Glutamatergic neuron (in vitro differentiated cells): ENCODE measurements around the gene OR4K5. TPM values are rescaled to one million over a fixed set of nuclear protein-coding genes. Genes with fewer than 3 reads are reported as not detected.
"Not testable (repeated sequence)": the region's sequence is repeated elsewhere in the genome, so short reads cannot be mapped to it uniquely, and the experiment has no call there.

Experiments
- DNase-seq: peaks from one replicate; pipeline ENCODE4 v3.0.0; 2022
- H3K27ac Mint-ChIP-seq: one replicate; pipeline ENCODE4 v1.8.0; 2020; ENCODE audit warnings: mild to moderate bottlenecking, mixed read lengths, inconsistent platforms; ENCODE audit not compliant: unreplicated experiment
- H3K27me3 Mint-ChIP-seq: one replicate; pipeline ENCODE4 v1.8.0; 2020; ENCODE audit warnings: mild to moderate bottlenecking, moderate library complexity, mixed read lengths, inconsistent platforms; ENCODE audit not compliant: unreplicated experiment
- H3K36me3 Mint-ChIP-seq: one replicate; pipeline ENCODE4 v1.8.0; 2020; ENCODE audit warnings: mild to moderate bottlenecking, mixed read lengths, inconsistent platforms; ENCODE audit not compliant: unreplicated experiment
- H3K4me1 Mint-ChIP-seq: one replicate; pipeline ENCODE4 v1.8.0; 2020; ENCODE audit warnings: mild to moderate bottlenecking, low read depth, mixed read lengths, inconsistent platforms; ENCODE audit not compliant: unreplicated experiment
- H3K4me3 Mint-ChIP-seq: one replicate; pipeline ENCODE4 v1.8.0; 2020; ENCODE audit warnings: mild to moderate bottlenecking, mixed read lengths, inconsistent platforms; ENCODE audit not compliant: unreplicated experiment
- H3K9me3 Mint-ChIP-seq: one replicate; pipeline ENCODE4 v1.8.0; 2020; ENCODE audit warnings: mild to moderate bottlenecking, moderate library complexity, mixed read lengths, inconsistent platforms; ENCODE audit not compliant: unreplicated experiment
- total RNA-seq: library from RNA; stranded (reverse); fragmentation: NEBNext Ultra II Directional; extraction: Animal tissue kit (Norgen Biotek cat#: 25700); gene quantifications from one replicate; pipeline ENCODE4 v1.2.1, GENCODE V29; 2021; ENCODE audit not compliant: unreplicated experiment
- TF ChIP-seq, protein P1 (sequence below): fragments of 200-600 bp; sonication (generic); IDR thresholded peaks from one replicate; pipeline ENCODE4 v1.5.0; 2021; ENCODE audit not compliant: partially characterized antibody, unreplicated experiment

The OR4K5 gene
- total RNA-seq, 1 donor from 2014 or later = not detected

DNA sequence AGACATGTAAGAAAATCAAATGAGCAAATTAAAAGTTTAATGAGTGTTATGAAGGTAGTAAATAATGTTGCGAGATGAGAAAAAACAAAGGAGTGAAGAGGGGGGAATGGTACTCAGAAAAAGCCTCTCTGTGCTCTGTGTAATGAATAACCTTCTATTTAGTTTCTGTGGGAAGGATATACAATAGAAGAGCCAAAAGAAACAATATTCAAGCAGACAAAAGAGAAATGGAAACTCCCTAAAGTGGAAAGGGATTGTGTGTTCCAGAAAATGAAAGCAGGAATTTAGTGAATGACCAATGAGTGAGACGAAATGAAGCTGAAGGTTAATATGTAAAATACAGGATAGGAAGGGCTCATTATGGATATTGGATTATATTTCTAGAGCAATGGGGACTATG, 28.8 kb downstream of the OR4K5 start:
- Mint-ChIP-seq H3K9me3 (peaks cover 7% of the 10 kb centered on the region), H3K27me3 (no peaks in the 10 kb centered on the region), H3K4me3 (no peak overlapping the region), H3K27ac (no peak overlapping the region), H3K4me1 (no peaks in the 10 kb centered on the region), H3K36me3 (no peaks in the 10 kb centered on the region)
- TF ChIP-seq, protein P1, sequence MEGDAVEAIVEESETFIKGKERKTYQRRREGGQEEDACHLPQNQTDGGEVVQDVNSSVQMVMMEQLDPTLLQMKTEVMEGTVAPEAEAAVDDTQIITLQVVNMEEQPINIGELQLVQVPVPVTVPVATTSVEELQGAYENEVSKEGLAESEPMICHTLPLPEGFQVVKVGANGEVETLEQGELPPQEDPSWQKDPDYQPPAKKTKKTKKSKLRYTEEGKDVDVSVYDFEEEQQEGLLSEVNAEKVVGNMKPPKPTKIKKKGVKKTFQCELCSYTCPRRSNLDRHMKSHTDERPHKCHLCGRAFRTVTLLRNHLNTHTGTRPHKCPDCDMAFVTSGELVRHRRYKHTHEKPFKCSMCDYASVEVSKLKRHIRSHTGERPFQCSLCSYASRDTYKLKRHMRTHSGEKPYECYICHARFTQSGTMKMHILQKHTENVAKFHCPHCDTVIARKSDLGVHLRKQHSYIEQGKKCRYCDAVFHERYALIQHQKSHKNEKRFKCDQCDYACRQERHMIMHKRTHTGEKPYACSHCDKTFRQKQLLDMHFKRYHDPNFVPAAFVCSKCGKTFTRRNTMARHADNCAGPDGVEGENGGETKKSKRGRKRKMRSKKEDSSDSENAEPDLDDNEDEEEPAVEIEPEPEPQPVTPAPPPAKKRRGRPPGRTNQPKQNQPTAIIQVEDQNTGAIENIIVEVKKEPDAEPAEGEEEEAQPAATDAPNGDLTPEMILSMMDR = no peak
- DNase-seq = no peak

DNA sequence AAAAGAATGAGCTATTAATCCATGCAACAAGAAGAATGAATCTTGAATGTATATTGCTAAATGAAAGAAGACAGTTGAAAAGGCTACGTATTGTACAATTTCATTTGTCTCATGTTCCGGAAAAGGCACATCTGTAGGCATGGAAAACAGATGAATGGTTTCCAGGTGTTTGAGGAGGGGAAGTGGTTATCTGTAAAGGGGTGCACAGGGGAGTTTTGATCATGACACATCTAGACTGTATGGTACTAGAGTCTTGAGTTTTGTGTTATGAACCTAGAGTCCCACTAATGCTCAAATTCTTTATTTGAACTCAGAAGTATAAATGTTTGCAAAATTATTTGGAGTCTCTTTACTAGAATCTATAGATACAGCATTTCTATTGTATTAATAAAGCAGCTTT, 49.3 kb downstream of the OR4K5 start:
- not testable (repeated sequence) for H3K27me3 Mint-ChIP-seq, H3K36me3 Mint-ChIP-seq, H3K9me3 Mint-ChIP-seq, H3K4me3 Mint-ChIP-seq, DNase-seq, H3K27ac Mint-ChIP-seq, H3K4me1 Mint-ChIP-seq

Other genes starting within 250 kb of the OR4K5 start
- not detected for gene OR11H2, start 206.7 kb upstream of the OR4K5 start, total RNA-seq
- not detected for gene OR4Q3, start 177.0 kb upstream of the OR4K5 start, total RNA-seq
- gene OR4M1, start 147.1 kb upstream of the OR4K5 start, total RNA-seq = not detected
- gene OR4N2, start 116.8 kb upstream of the OR4K5 start, total RNA-seq = not detected
- not detected for gene OR4K2, start 45.5 kb upstream of the OR4K5 start, total RNA-seq
- not detected for gene OR4K1, start 10.3 kb downstream of the OR4K5 start, total RNA-seq
- gene OR4K15, start 55.0 kb downstream of the OR4K5 start, total RNA-seq = not detected
- gene OR4Q2, start 81.6 kb downstream of the OR4K5 start, total RNA-seq = not detected
- gene OR4K14, start 98.7 kb downstream of the OR4K5 start, total RNA-seq = not detected
- not detected for gene OR4K13, start 115.4 kb downstream of the OR4K5 start, total RNA-seq
- gene OR4L1, start 139.4 kb downstream of the OR4K5 start, total RNA-seq = not detected
- gene OR4K17, start 190.1 kb downstream of the OR4K5 start, total RNA-seq = not detected
- gene OR4N5, start 218.2 kb downstream of the OR4K5 start, total RNA-seq = not detected